Activated T-helper 17 cell treated with anti-CD3 and anti-CD28 coated beads, Interleukin-2, amount 50 U/mL, for 72 hours (primary cell): ENCODE results near the gene USP47. TPM values are rescaled to one million over a fixed set of nuclear protein-coding genes. Genes with fewer than 3 reads are reported as not detected.

Source experiments
- ATAC-seq: fragments of 150-1000 bp; cut with Tn5 transposase; replicated peaks from 2 replicates; pipeline ENCODE4 v1.10.0; 2021; ENCODE audit warnings: mild to moderate bottlenecking, moderate library complexity
- H3K27ac Mint-ChIP-seq: one replicate; pipeline ENCODE4 v1.8.0; 2022; ENCODE audit warnings: mixed read lengths
- H3K27me3 Mint-ChIP-seq: one replicate; pipeline ENCODE4 v1.8.0; 2022; ENCODE audit warnings: mixed read lengths
- H3K36me3 Mint-ChIP-seq: one replicate; pipeline ENCODE4 v1.8.0; 2022; ENCODE audit warnings: low read depth, mild to moderate bottlenecking, mixed read lengths
- H3K4me1 Mint-ChIP-seq: one replicate; pipeline ENCODE4 v1.8.0; 2022; ENCODE audit warnings: mixed read lengths
- H3K4me3 Mint-ChIP-seq: one replicate; pipeline ENCODE4 v1.8.0; 2022; ENCODE audit warnings: mild to moderate bottlenecking, mixed read lengths
- H3K9me3 Mint-ChIP-seq: one replicate; pipeline ENCODE4 v1.8.0; 2022; ENCODE audit warnings: mixed read lengths
- total RNA-seq, 2 donors: library from RNA; stranded (reverse); gene quantifications; one replicate each; pipeline ENCODE4 v1.2.3, GENCODE V29; 2022

Gene USP47
- total RNA-seq, 2 donors from 2014 or later = 37.1 to 58.2 TPM

GRCh38 chr11:11967669-11968510 lies 126.1 kb downstream of the USP47 start:
- H3K27ac Mint-ChIP-seq = no peak overlapping the region
- no peaks in the 10 kb centered on the region for H3K9me3 Mint-ChIP-seq
- no peaks in the 10 kb centered on the region for H3K4me1 Mint-ChIP-seq
- no peak for ATAC-seq
- H3K27me3 Mint-ChIP-seq = no peaks in the 10 kb centered on the region
- H3K4me3 Mint-ChIP-seq = no peak overlapping the region
- H3K36me3 Mint-ChIP-seq = no peaks in the 10 kb centered on the region

DNA sequence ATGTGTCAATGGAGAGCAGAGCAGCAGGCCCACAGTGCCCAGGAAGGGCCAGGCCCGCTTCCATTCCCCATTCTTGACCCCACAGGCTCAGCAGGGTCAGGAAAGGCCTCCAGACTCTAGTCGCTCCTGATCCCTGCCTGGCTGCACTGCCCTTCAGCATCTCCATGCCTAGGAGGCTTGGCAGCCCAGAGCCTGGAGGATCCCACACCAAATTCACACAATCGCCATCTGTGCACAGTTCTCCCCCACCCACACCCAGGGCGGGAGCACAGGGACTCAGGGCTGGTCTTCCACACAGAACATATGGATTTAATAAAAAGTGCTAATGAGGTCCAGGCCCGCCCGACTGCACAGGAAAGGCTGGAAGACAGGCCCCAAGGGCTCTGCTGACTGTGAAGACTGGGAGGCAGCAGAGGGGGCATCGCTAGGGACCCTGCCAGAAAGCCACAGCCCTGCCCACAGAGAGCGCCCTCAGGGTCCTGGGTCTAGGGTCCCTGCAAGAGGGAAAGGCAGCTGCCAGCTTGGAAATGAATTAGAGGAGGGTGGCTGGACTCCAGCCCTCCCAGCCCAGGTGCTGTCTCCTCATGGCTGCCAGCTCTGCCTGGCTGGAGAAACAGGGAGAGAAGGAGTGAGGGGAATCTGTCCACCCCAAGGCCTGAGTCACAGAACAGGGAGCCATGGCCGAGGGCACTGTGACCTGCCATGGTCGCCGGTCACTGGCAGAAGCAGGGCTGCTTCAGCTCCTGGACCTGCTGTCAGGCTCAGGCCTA lies 126.9 kb downstream of the USP47 start:
- no peak for ATAC-seq
- Mint-ChIP-seq H3K4me3 (no peak overlapping the region), H3K27me3 (no peaks in the 10 kb centered on the region), H3K9me3 (no peaks in the 10 kb centered on the region), H3K4me1 (no peaks in the 10 kb centered on the region), H3K36me3 (no peaks in the 10 kb centered on the region), H3K27ac (no peak overlapping the region)

- Mint-ChIP-seq H3K27ac (no peak overlapping the region), H3K27me3 (no peaks in the 10 kb centered on the region), H3K4me3 (no peak overlapping the region), H3K9me3 (no peaks in the 10 kb centered on the region), H3K4me1 (no peaks in the 10 kb centered on the region), H3K36me3 (no peaks in the 10 kb centered on the region)
- no peak for ATAC-seq
These were observed 127.8 kb downstream of the USP47 start for GRCh38 chr11:11969380-11970215.

GRCh38 chr11:11970556-11970955 lies 128.8 kb downstream of the USP47 start:
- Mint-ChIP-seq H3K9me3 (no peaks in the 10 kb centered on the region), H3K27ac (no peak overlapping the region), H3K4me1 (no peaks in the 10 kb centered on the region), H3K4me3 (no peak overlapping the region), H3K36me3 (no peaks in the 10 kb centered on the region), H3K27me3 (no peaks in the 10 kb centered on the region)
- ATAC-seq = no peak

DNA sequence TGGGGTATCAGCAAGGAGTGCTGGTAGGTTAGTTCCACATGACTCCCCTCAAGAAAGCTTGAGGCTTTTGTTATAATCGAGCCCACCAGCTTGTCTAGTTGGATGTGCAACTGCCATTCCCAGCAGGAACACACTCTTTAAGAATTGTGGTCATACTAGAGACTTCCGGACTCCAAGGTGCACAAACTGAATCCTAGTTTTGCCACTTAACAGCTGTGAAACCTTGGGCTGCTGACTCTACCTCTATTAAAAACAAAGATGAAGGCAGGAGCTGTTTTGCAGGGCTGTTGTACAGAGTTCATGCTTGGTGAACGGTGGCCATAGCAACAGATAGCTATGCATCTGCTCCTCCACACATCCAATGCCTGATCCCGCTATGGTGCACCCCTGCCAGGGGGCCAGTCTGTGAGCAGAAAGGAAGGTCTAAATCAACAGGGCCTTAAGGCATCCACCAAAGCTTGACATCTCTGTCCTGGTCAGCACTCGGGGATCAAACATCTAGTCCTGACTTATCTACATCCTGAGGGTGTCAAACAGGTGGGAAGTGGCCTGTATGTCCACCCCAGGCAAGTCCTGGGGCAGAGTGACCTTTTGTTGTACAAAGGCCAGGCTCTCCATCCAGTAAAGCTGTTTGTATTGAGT lies 130.3 kb downstream of the USP47 start:
- Mint-ChIP-seq H3K9me3 (no peaks in the 10 kb centered on the region), H3K27ac (no peak overlapping the region), H3K36me3 (no peaks in the 10 kb centered on the region), H3K27me3 (no peaks in the 10 kb centered on the region), H3K4me1 (peaks cover 5% of the 10 kb centered on the region), H3K4me3 (no peak overlapping the region)
- no peak for ATAC-seq

- Mint-ChIP-seq H3K4me3 (no peak overlapping the region), H3K36me3 (no peaks in the 10 kb centered on the region), H3K27me3 (no peaks in the 10 kb centered on the region), H3K9me3 (no peaks in the 10 kb centered on the region), H3K4me1 (peaks cover 5% of the 10 kb centered on the region), H3K27ac (no peak overlapping the region)
- no peak for ATAC-seq
These were observed 131.1 kb downstream of the USP47 start for GRCh38 chr11:11972730-11973341.

DNA sequence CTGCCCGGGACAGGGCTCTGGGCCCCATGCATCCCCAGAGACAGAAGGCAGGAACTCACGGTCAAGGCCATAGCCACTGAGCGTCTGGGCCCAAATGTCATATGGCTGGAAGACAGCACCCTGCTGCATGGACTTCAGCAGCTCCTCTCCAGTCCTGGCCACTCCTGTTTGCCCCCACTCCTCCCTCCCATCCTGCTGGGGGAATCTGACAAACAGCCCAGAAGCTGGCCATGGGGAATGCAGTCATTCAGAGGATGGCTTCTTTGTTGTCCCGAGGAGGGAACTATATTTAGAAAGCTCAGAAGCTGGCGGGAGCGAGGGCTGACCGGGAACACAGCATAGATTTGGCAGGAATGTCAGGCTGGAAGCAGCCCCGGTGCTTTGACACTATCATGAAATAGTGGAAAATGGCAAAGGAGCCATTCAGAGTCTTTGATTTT lies 131.6 kb downstream of the USP47 start:
- Mint-ChIP-seq H3K27me3 (no peaks in the 10 kb centered on the region), H3K36me3 (no peaks in the 10 kb centered on the region), H3K4me1 (peaks cover 5% of the 10 kb centered on the region), H3K9me3 (no peaks in the 10 kb centered on the region), H3K27ac (no peak overlapping the region), H3K4me3 (no peak overlapping the region)
- no peak for ATAC-seq

DNA sequence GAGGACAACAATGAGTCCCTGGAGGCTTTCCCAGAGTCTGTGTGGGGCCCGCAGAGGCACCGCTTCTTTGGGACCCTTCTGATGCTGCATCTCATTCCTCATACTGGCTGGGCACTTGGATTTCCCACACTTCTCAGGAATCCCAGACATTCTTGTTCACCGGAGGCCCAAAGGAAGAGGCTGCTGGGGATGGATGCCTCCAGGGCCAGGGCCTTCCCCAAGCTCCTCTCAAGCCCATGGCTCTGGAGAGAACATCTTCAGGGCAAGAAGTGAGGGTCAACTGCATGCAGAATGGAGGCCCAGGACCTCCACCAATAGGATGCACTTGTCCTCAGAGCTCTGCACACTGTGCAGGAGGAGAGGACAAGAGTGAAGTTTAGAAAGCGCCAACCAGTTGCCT lies 132.1 kb downstream of the USP47 start:
- no peak overlapping the region for H3K27ac Mint-ChIP-seq
- H3K36me3 Mint-ChIP-seq = no peaks in the 10 kb centered on the region
- peaks cover 5% of the 10 kb centered on the region for H3K4me1 Mint-ChIP-seq
- H3K27me3 Mint-ChIP-seq = no peaks in the 10 kb centered on the region
- ATAC-seq = no peak
- no peaks in the 10 kb centered on the region for H3K9me3 Mint-ChIP-seq
- no peak overlapping the region for H3K4me3 Mint-ChIP-seq

DNA sequence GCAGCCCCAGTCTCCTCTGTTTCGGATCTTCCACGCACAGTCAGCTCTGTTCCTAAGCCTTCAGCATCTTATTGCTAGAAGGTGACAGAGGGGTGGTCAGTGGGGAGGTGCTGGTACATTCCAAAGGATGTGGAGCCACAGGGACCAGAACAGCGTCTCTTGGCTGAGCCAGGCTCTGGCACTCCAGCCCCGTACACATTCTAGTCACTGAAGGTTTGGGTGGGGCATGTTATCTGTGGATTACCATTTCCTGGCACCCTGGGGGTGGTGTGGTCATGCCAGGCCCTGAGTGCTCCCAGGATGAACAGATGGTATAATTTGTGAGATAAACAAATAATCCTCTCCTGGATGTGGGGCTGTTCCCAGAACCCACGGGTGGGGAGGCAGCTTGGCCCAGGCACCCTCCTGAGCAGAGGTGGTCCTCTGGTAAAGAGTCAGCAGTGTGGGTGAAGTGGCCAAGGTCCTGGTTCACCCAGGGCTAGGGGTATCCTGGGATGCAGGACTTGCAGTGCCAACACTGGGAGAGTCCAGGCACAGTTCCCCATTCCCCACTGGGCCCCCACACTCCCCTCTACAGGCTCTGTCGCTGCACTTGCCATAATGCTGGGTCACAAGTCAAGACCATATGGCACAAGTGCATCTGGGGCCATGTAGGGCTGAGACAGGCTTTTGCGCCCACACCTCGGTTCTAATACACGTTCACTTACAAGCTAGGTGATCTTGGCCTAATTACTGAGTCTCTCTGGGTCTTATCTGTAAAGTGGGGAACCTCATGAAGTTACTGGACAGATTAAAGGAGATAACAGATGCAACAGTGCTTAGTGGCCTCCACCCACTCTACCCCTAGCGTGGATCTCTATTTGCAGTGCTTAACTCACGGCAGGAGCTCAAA lies 133.7 kb downstream of the USP47 start:
- H3K4me1 Mint-ChIP-seq = peaks cover 5% of the 10 kb centered on the region
- H3K4me3 Mint-ChIP-seq = no peak overlapping the region
- H3K27me3 Mint-ChIP-seq = no peaks in the 10 kb centered on the region
- H3K27ac Mint-ChIP-seq = no peak overlapping the region
- no peaks in the 10 kb centered on the region for H3K9me3 Mint-ChIP-seq
- ATAC-seq = no peak
- no peaks in the 10 kb centered on the region for H3K36me3 Mint-ChIP-seq

- no peak for ATAC-seq
- no peaks in the 10 kb centered on the region for H3K27me3 Mint-ChIP-seq
- H3K4me1 Mint-ChIP-seq = peaks cover 5% of the 10 kb centered on the region
- no peaks in the 10 kb centered on the region for H3K9me3 Mint-ChIP-seq
- H3K4me3 Mint-ChIP-seq = no peak overlapping the region
- H3K36me3 Mint-ChIP-seq = no peaks in the 10 kb centered on the region
- H3K27ac Mint-ChIP-seq = no peak overlapping the region
These were observed 134.8 kb downstream of the USP47 start for GRCh38 chr11:11976481-11977127.

DNA sequence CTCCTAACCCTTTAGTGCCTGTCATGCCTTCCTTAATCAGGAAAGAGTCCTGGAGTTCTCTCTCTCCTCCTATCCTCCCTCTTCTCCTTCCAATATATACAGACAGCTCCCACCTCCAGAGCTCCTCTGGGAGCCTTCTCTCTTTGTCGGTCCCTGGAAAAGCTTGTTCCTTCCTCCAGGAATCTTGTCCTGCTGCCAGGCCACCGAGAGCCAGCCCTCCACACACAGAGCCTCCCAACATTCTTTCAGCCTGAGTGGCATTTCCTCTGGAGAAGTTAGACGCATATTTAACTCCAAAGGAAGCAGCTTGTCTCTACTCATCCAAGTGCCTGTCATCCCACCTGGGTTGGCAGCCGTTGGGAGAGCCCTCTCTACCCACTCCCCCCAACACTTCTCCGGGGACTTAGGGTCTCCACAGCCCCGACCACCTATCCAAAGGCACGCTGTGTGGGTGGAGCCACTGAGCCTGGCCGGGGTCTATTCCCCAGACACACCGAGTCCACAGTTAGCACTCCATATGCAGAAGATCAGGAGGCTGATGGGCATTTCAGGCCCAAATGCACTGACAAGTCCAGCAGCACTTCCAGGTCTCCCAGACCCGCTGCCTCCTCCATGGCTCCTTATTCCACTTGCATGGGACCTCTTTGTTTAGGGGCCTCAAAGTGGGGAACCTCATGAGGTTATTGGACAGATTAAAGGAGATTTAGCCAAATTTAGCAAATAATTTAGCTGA lies 135.6 kb downstream of the USP47 start:
- no peak for ATAC-seq
- H3K36me3 Mint-ChIP-seq = no peaks in the 10 kb centered on the region
- no peak overlapping the region for H3K4me3 Mint-ChIP-seq
- no peaks in the 10 kb centered on the region for H3K27me3 Mint-ChIP-seq
- no peak overlapping the region for H3K27ac Mint-ChIP-seq
- H3K9me3 Mint-ChIP-seq = no peaks in the 10 kb centered on the region
- peaks cover 5% of the 10 kb centered on the region for H3K4me1 Mint-ChIP-seq

DNA sequence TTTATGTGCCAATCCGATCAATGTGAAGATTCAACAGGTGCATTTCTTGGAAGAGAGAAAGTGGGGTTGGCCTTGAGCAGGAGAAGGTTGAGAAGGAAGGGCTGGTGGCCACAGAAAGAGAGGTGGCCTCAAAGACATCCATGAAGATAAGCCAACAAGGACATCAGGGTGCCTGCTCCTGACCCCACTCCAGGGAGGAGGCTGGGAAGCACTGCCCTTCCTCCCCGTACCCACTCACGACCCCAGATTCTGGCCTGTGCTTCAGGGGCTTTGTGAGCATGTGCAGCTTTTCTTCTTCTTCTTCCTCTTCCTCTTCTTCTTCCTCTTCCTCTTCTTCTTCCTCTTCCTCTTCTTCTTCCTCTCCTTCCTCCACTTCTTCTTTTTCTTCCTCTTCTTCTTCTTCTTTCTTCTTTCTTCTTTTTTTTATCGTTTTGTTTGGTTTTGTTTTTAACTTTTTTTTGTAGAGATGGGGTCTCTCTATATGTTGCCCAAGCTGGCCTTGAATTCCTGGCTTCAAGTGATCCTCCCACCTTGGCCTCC lies 136.4 kb downstream of the USP47 start:
- no peak overlapping the region for H3K27ac Mint-ChIP-seq
- no peaks in the 10 kb centered on the region for H3K9me3 Mint-ChIP-seq
- no peaks in the 10 kb centered on the region for H3K27me3 Mint-ChIP-seq
- no peaks in the 10 kb centered on the region for H3K36me3 Mint-ChIP-seq
- no peak for ATAC-seq
- peaks cover 5% of the 10 kb centered on the region for H3K4me1 Mint-ChIP-seq
- no peak overlapping the region for H3K4me3 Mint-ChIP-seq
